Stimulated activated CD8-positive, alpha-beta memory T cell treated with anti-CD3 and anti-CD28 coated beads, Interleukin-7, amount 100 ng/mL, for 24 hours (primary cell): ENCODE data around the gene SEC22C.

Source experiments
- DNase-seq: peaks from one replicate; pipeline ENCODE4 v3.0.0-alpha.2; 2020; ENCODE audit warnings: low read depth

Gene SEC22C

GRCh38 chr3:42535981-42536784 lies 45.6 kb downstream of the SEC22C start:
- DNase-seq: no peak

GRCh38 chr3:42533161-42533897 lies 48.4 kb downstream of the SEC22C start:
- no peak for DNase-seq

GRCh38 chr3:42532229-42532628 lies 49.5 kb downstream of the SEC22C start:
- DNase-seq: no peak

GRCh38 chr3:42531470-42531869 lies 50.3 kb downstream of the SEC22C start:
- DNase-seq: no peak

GRCh38 chr3:42530073-42530472 lies 51.7 kb downstream of the SEC22C start:
- DNase-seq: no peak

- DNase-seq: no peak
Measured at GRCh38 chr3:42529468-42529867, 52.3 kb downstream of the SEC22C start.

GRCh38 chr3:42527368-42527917 lies 54.3 kb downstream of the SEC22C start:
- no peak for DNase-seq

- no peak for DNase-seq
Measured at GRCh38 chr3:42526616-42527367, 55.0 kb downstream of the SEC22C start.

GRCh38 chr3:42525736-42526345 lies 55.9 kb downstream of the SEC22C start:
- DNase-seq: no peak

GRCh38 chr3:42525212-42525611 lies 56.6 kb downstream of the SEC22C start:
- no peak for DNase-seq

GRCh38 chr3:42524751-42525150 lies 57.0 kb downstream of the SEC22C start:
- no peak for DNase-seq

- no peak for DNase-seq
Measured at GRCh38 chr3:42520906-42521305, 60.9 kb downstream of the SEC22C start.

GRCh38 chr3:42520336-42520735 lies 61.4 kb downstream of the SEC22C start:
- no peak for DNase-seq

GRCh38 chr3:42519568-42519962 lies 62.2 kb downstream of the SEC22C start:
- DNase-seq: no peak

GRCh38 chr3:42518800-42519567 lies 62.8 kb downstream of the SEC22C start:
- no peak for DNase-seq

GRCh38 chr3:42517117-42517516 lies 64.7 kb downstream of the SEC22C start:
- DNase-seq: no peak

- DNase-seq: no peak
Measured at GRCh38 chr3:42516443-42516842, 65.3 kb downstream of the SEC22C start.

GRCh38 chr3:42515976-42516375 lies 65.8 kb downstream of the SEC22C start:
- DNase-seq: no peak

GRCh38 chr3:42515391-42515916 lies 66.3 kb downstream of the SEC22C start:
- DNase-seq: no peak

- DNase-seq: no peak
Measured at GRCh38 chr3:42514876-42515275, 66.9 kb downstream of the SEC22C start.

GRCh38 chr3:42513521-42513920 lies 68.2 kb downstream of the SEC22C start:
- no peak for DNase-seq
